Astrocyte (in vitro differentiated cells and primary cell): ENCODE results near the gene HDAC6. TPM values are rescaled to one million over a fixed set of nuclear protein-coding genes. Genes with fewer than 3 reads are reported as not detected.
A peak's percentile ranks its signal among the peaks of the same experiment; 100 is the strongest.

ENCODE experiments used
- DNase-seq: peaks from one replicate; pipeline ENCODE4 v3.0.0-alpha.2; 2010; ENCODE audit warnings: low read depth
- FAIRE-seq: peaks from 2 replicates; lab custom pipeline; 2011; peaks lifted over from hg19 to GRCh38; lab: Jason Lieb, UNC
- H2AFZ ChIP-seq: 2 replicates; pipeline ENCODE4 v1.6.0; 2012; ENCODE audit warnings: low read depth, low read length, inconsistent platforms
- H3K27ac ChIP-seq: 2 replicates; pipeline ENCODE4 v1.5.1; 2011; ENCODE audit warnings: low read depth, low read length, inconsistent platforms
- H3K27me3 ChIP-seq: 2 replicates; pipeline ENCODE4 v1.6.0; 2011; ENCODE audit warnings: low read length, inconsistent platforms; ENCODE audit not compliant: insufficient read depth
- H3K36me3 ChIP-seq: 2 replicates; pipeline ENCODE4 v1.5.1; 2011; ENCODE audit warnings: low read length, inconsistent platforms; ENCODE audit not compliant: insufficient read depth
- H3K4me1 ChIP-seq: 2 replicates; pipeline ENCODE4 v1.5.1; 2011; ENCODE audit warnings: low read length, inconsistent platforms; ENCODE audit not compliant: insufficient read depth
- H3K4me2 ChIP-seq: 2 replicates; pipeline ENCODE4 v1.6.0; 2012; ENCODE audit warnings: low read length, inconsistent platforms
- H3K4me3 ChIP-seq: 2 replicates; pipeline ENCODE4 v1.5.1; 2011; ENCODE audit warnings: low read depth, mild to moderate bottlenecking, low read length, inconsistent platforms; ENCODE audit not compliant: insufficient read depth
- H3K79me2 ChIP-seq: 2 replicates; pipeline ENCODE4 v1.6.0; 2012; ENCODE audit warnings: mild to moderate bottlenecking, low read length, inconsistent platforms; ENCODE audit not compliant: insufficient read depth
- H3K9ac ChIP-seq: 2 replicates; pipeline ENCODE4 v1.6.0; 2012; ENCODE audit warnings: mild to moderate bottlenecking, low read length, inconsistent platforms
- H3K9me3 ChIP-seq: 2 replicates; pipeline ENCODE4 v1.5.1; 2012; ENCODE audit warnings: low read depth, mild to moderate bottlenecking, low read length, inconsistent platforms; ENCODE audit not compliant: insufficient read depth
- H4K20me1 ChIP-seq: 2 replicates; pipeline ENCODE4 v1.6.0; 2012; ENCODE audit warnings: low read length, inconsistent platforms; ENCODE audit not compliant: insufficient read depth
- H3K27ac Mint-ChIP-seq: one replicate; pipeline ENCODE4 v1.8.0; 2021; ENCODE audit warnings: mild to moderate bottlenecking, mixed read lengths; ENCODE audit not compliant: unreplicated experiment
- H3K27me3 Mint-ChIP-seq: one replicate; pipeline ENCODE4 v1.8.0; 2021; ENCODE audit warnings: low read depth, mixed read lengths; ENCODE audit not compliant: unreplicated experiment
- H3K36me3 Mint-ChIP-seq: one replicate; pipeline ENCODE4 v1.8.0; 2021; ENCODE audit warnings: low read depth, mixed read lengths; ENCODE audit not compliant: unreplicated experiment
- H3K4me1 Mint-ChIP-seq: one replicate; pipeline ENCODE4 v1.8.0; 2021; ENCODE audit warnings: low read depth, mixed read lengths; ENCODE audit not compliant: unreplicated experiment
- H3K4me3 Mint-ChIP-seq: one replicate; pipeline ENCODE4 v1.8.0; 2021; ENCODE audit warnings: mild to moderate bottlenecking, moderate library complexity, mixed read lengths; ENCODE audit not compliant: unreplicated experiment
- H3K9me3 Mint-ChIP-seq: one replicate; pipeline ENCODE4 v1.8.0; 2021; ENCODE audit warnings: mild to moderate bottlenecking, mixed read lengths; ENCODE audit not compliant: unreplicated experiment
- EZH2 ChIP-seq: IDR thresholded peaks from 2 replicates; pipeline ENCODE4 v1.6.1; 2012; ENCODE audit warnings: mild to moderate bottlenecking, low read length, inconsistent platforms; ENCODE audit not compliant: insufficient read depth
- total RNA-seq: library from RNA; stranded (reverse); gene quantifications from 2 replicates; pipeline ENCODE4 v1.2.1, GENCODE V29; 2021
- TF ChIP-seq, protein P1 (sequence below): IDR thresholded peaks from 2 replicates; pipeline ENCODE4 v1.5.1; 2011; ENCODE audit warnings: low read depth, mild to moderate bottlenecking, inconsistent platforms, low read length, moderate library complexity; ENCODE audit not compliant: insufficient read depth

The HDAC6 gene
- total RNA-seq, 1 donor from 2014 or later: 59.2 TPM

DNA sequence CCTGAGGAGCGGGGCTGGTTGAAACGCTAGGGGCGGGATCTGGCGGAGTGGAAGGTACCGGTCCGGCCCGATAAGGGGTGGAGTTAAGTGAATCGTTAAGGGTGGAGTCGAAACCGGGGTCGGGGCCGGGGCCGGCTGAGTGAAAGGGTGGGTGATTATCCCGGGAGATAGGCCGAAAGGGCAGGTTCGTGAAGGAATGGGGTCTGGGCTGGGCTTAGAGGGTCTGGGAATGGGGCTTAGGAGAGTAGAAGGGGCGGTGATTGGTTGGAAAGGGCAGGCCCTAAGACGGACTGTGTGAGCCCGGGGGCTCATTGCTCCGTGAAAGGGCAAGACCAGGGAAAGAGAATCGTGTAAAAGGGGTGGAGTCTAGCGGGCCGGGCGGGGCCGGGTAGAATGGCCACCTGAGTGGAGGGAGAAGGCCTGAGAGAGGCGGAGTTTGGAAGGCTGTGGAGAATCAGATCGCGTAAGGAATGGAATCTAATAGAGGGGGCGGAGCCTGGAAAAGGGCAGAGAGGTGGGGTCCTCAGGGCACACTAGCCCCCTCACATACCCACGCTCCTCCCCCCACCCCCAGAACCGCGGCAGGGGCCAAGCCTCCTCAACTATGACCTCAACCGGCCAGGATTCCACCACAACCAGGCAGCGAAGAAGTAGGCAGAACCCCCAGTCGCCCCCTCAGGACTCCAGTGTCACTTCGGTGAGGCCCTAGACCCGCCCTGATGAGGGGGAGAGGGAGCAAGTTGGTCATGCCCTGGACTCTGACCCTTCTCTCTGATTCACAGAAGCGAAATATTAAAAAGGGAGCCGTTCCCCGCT, 430 bp downstream of the HDAC6 start:
- H3K4me2 ChIP-seq: peak overlapping the region; percentile 87
- peaks cover 10% of the 10 kb centered on the region for H3K4me1 ChIP-seq
- FAIRE-seq (no peak), DNase-seq (peak; percentile 67)
- H4K20me1 ChIP-seq: no peaks in the 10 kb centered on the region
- H3K79me2 ChIP-seq: no peaks in the 10 kb centered on the region
- no peaks in the 10 kb centered on the region for H3K9me3 ChIP-seq
- H3K36me3 ChIP-seq: no peaks in the 10 kb centered on the region
- H3K4me3 Mint-ChIP-seq: peak overlapping the region; percentile 95
- H3K27ac ChIP-seq: peak overlapping the region; percentile 95
- peak overlapping the region; percentile 68 for H3K4me3 ChIP-seq
- H2AFZ ChIP-seq: peak overlapping the region; percentile 44
- no peak for TF ChIP-seq EZH2
- TF ChIP-seq, protein P1, sequence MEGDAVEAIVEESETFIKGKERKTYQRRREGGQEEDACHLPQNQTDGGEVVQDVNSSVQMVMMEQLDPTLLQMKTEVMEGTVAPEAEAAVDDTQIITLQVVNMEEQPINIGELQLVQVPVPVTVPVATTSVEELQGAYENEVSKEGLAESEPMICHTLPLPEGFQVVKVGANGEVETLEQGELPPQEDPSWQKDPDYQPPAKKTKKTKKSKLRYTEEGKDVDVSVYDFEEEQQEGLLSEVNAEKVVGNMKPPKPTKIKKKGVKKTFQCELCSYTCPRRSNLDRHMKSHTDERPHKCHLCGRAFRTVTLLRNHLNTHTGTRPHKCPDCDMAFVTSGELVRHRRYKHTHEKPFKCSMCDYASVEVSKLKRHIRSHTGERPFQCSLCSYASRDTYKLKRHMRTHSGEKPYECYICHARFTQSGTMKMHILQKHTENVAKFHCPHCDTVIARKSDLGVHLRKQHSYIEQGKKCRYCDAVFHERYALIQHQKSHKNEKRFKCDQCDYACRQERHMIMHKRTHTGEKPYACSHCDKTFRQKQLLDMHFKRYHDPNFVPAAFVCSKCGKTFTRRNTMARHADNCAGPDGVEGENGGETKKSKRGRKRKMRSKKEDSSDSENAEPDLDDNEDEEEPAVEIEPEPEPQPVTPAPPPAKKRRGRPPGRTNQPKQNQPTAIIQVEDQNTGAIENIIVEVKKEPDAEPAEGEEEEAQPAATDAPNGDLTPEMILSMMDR: no peak
- no peaks in the 10 kb centered on the region for H3K9me3 Mint-ChIP-seq
- peaks cover 3% of the 10 kb centered on the region for H3K4me1 Mint-ChIP-seq
- H3K27ac Mint-ChIP-seq: peak overlapping the region; percentile 100
- H3K27me3 Mint-ChIP-seq: no peaks in the 10 kb centered on the region
- no peaks in the 10 kb centered on the region for H3K27me3 ChIP-seq
- H3K36me3 Mint-ChIP-seq: no peaks in the 10 kb centered on the region
- peak overlapping the region; percentile 96 for H3K9ac ChIP-seq

DNA sequence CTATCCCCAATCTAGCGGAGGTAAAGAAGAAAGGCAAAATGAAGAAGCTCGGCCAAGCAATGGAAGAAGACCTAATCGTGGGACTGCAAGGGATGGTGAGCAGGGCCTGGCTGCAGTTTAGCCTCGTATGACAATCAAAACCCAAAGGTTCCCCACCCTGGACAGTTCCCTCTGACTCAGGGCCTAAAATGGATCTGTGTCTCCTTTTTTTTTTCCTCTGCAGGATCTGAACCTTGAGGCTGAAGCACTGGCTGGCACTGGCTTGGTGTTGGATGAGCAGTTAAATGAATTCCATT, 986 bp downstream of the HDAC6 start:
- Histone ChIP-seq H3K9me3 (no peaks in the 10 kb centered on the region), H3K9ac (peak overlapping the region; percentile 96), H3K79me2 (no peaks in the 10 kb centered on the region), H3K4me1 (peaks cover 10% of the 10 kb centered on the region), H2AFZ (no peak overlapping the region), H4K20me1 (no peaks in the 10 kb centered on the region), H3K36me3 (no peaks in the 10 kb centered on the region), H3K4me2 (peak overlapping the region; percentile 87), H3K27ac (no peak overlapping the region), H3K27me3 (no peaks in the 10 kb centered on the region), H3K4me3 (peak overlapping the region; percentile 68)
- H3K36me3 Mint-ChIP-seq: no peaks in the 10 kb centered on the region
- peak overlapping the region; percentile 95 for H3K4me3 Mint-ChIP-seq
- peak overlapping the region; percentile 100 for H3K27ac Mint-ChIP-seq
- peaks cover 3% of the 10 kb centered on the region for H3K4me1 Mint-ChIP-seq
- no peak for TF ChIP-seq EZH2
- TF ChIP-seq, protein P1: no peak
- no peaks in the 10 kb centered on the region for H3K9me3 Mint-ChIP-seq
- no peak for DNase-seq
- no peaks in the 10 kb centered on the region for H3K27me3 Mint-ChIP-seq
- FAIRE-seq: no peak

DNA sequence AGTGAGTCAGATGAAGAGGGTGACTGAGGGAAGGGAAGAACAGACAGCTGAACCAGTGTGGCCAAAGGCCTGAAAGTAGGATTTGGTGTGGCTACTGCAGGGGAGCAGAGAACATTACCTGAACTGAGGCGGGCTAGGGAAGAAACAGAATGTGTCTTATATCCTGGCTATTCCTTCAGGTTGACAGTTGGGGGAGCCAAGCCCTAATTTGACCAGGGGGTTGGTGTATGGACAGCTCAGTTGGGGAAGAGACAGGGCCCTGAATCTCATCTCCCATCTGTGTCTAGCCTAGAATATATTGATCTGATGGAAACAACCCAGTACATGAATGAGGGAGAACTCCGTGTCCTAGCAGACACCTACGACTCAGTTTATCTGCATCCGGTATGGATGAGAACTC, 4.2 kb downstream of the HDAC6 start:
- H3K36me3 Mint-ChIP-seq: no peaks in the 10 kb centered on the region
- no peak overlapping the region for H3K27ac ChIP-seq
- TF ChIP-seq, protein P1: no peak
- no peak for TF ChIP-seq EZH2
- H3K79me2 ChIP-seq: no peaks in the 10 kb centered on the region
- peak overlapping the region; percentile 58 for H3K27ac Mint-ChIP-seq
- no peaks in the 10 kb centered on the region for H3K9me3 Mint-ChIP-seq
- no peaks in the 10 kb centered on the region for H3K9me3 ChIP-seq
- H3K9ac ChIP-seq: no peak overlapping the region
- DNase-seq (no peak), FAIRE-seq (peak; percentile 77)
- no peaks in the 10 kb centered on the region for H4K20me1 ChIP-seq
- H3K4me1 Mint-ChIP-seq: no peaks in the 10 kb centered on the region
- no peaks in the 10 kb centered on the region for H3K27me3 Mint-ChIP-seq
- H3K4me1 ChIP-seq: peaks cover 5% of the 10 kb centered on the region
- H3K4me3 ChIP-seq: no peak overlapping the region
- no peaks in the 10 kb centered on the region for H3K36me3 ChIP-seq
- no peak overlapping the region for H3K4me2 ChIP-seq
- no peaks in the 10 kb centered on the region for H3K27me3 ChIP-seq
- no peak overlapping the region for H3K4me3 Mint-ChIP-seq
- H2AFZ ChIP-seq: no peak overlapping the region
